GM19455 (cell line): ENCODE measurements around the gene EEF1A2.

ENCODE experiments used
- ATAC-seq: cut with Tn5 transposase; IDR thresholded peaks from one replicate; pipeline ENCODE4 v1.9.1; 2021; ENCODE audit not compliant: unreplicated experiment

EEF1A2 gene

DNA sequence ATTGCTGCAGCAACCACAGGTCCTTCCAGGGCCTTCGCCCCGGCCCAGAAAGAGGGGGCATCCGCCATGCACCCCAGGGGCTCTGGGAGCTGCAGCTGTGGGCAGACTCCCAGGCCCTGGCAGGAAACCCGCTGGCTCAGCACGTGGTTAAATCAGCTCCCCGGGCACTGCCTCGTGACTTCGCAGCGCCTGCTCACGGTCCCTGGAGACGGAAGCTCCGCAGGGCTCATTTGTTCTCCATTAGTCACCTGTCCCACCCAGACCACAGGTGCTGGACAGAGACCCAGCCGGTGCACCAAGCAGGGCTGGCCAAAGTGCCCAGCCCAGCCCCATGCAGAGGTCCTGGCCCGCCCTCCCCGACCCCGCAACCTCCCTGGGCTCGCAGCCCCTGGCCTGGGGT is 41.1 kb downstream of the EEF1A2 start:
- ATAC-seq: no peak

- no peak for ATAC-seq
Measured at GRCh38 chr20:63456429-63457284, 42.2 kb downstream of the EEF1A2 start.

- ATAC-seq: no peak
Measured at GRCh38 chr20:63455568-63455859, 43.4 kb downstream of the EEF1A2 start.

GRCh38 chr20:63454731-63455567 is 43.9 kb downstream of the EEF1A2 start:
- ATAC-seq: no peak

DNA sequence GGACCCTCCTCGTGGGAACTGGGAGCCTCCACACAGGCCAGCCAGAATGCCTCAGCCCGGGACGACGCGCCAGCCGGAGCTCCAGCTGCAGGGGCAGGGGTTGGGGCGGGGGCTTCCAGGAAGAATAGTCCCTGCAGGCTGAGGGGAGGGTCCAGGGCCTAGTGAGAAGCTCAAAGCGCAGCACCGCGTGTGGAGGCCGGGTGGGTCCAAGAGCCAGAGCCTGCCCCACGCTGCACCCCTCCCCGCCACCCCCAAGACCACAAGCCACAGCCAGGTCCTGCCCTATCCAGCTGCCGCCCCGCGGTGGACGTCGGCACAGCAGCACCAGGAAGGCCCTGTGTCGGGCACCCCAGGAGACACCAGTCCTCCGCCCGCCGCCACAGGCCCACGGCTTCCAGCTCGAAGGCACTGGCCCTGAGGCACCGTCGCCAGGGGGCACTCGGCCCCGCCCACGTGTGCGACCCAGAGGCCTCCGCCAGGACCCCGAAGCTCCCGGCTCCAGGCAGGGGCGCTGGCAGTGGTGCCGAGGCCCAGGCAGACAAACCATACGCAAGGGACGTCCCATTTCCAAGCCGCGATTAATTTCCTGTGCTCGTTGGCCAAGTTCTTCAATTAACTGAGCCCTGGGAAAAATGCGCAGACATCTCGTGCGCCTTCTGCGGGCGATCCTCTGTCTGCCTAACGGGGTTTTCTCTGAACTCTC is 45.9 kb downstream of the EEF1A2 start:
- no peak for ATAC-seq

DNA sequence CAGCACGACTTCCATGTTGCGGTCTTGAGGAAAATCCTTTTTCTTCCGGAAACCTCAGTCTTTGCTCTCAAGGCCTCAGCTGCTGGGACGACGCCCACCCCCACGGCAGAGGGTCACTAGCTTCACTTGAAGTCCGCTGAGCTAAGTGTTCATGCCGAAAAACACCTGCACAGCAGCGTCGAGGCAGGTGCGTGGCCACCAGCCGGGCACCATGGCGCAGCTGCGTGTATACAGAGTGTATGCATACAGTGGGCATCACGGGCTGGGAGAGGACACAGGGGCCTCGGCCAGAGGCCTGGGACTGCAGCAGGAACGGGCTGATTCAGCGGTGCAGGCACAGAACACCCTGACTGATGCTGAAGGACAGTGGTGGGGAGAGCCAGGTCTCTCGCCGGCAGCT is 46.5 kb downstream of the EEF1A2 start:
- ATAC-seq: no peak

- no peak for ATAC-seq
Measured at GRCh38 chr20:63451821-63452220, 47.1 kb downstream of the EEF1A2 start.

GRCh38 chr20:63449796-63450730 is 48.8 kb downstream of the EEF1A2 start:
- no peak for ATAC-seq

GRCh38 chr20:63449025-63449424 is 49.9 kb downstream of the EEF1A2 start:
- ATAC-seq: no peak

DNA sequence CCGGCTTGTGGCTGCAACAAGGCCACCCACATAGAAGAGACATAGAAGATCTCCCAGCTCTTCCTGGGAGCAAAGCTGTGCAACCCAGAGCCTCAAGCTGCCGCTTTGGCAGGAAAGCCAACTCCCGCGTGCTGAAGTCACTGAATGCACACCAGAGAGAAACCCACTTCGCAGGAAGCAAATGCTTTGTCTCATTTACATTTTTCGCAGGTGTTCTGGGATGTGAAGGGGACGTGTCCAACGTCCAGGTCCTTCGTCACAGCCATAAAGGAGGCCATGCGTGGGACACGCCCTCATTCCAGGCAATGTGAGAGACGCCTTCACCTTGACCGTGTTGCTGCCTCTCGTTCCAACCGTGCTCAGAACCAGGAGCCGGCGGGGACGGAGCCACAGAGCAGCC is 50.9 kb downstream of the EEF1A2 start:
- no peak for ATAC-seq

- ATAC-seq: no peak
Measured at GRCh38 chr20:63447320-63447719, 51.6 kb downstream of the EEF1A2 start.

DNA sequence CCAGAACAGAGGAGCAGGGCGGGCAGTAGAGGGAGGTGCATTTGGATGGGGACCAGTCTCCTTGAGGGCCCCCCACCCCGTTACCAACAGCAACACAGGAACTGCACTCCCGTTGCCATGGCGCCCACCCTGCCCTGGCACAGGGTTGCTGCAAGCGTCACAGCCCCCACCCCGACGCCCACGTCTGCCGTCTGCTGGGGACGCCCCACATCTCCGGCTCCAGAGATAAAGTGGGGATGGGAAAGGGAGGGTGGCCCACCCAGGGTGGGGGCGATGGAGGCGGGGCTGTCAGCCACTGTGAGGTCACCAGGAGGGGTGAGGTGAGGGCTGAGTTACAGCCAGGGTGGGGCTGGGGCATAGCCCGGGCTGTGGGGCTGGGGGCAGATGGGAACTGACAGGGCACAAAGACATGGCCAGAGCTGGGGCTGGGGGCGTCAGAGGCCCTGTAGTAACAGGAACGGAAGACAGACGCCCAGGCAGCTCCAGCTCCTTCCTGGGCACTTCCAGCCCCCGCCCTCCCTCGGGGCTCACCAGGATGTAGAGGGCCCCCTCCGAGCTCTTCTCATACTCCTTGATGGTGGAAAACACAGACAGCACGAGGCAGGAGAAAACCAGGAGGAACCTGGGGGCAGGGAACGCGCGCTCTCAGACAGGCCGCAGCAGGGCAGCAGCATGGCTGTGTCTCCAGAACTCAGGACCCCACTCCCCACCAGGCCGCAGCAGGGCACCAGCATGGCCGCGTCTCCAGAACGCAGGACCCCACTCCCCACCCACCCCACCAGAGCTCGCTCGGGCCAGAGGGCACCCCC is 52.5 kb downstream of the EEF1A2 start:
- no peak for ATAC-seq

DNA sequence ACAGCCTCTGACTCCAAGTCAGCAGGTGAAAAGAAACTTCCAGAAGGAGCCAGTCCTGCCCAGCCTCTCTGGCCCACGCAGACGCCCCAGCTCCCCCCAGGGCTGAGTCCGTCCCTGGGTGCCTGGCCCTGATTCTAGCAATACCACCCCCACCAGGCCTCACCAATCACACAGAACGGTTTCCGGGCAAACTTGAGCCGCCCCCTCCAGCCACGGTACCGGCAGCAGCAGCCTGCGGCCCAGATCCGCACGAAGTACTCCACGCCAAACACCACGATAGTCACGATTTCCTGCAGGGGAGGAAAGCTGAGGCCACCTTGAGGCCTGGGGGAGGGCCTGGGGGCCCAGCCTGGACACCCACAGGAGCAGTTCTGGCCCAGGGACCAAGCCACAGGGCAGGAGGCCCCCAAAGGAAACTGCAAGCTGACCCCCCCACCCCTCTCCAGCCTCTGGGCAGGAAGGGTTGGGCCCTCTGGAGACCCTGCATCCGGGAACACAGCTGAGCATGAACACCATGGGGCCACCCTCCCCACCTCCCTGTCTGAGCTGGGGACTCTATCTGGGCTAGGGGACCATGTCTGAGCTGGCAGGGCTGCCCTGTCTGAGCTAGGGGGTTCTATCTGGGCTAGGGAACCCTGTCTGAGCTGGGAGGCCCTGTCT is 53.7 kb downstream of the EEF1A2 start:
- no peak for ATAC-seq

DNA sequence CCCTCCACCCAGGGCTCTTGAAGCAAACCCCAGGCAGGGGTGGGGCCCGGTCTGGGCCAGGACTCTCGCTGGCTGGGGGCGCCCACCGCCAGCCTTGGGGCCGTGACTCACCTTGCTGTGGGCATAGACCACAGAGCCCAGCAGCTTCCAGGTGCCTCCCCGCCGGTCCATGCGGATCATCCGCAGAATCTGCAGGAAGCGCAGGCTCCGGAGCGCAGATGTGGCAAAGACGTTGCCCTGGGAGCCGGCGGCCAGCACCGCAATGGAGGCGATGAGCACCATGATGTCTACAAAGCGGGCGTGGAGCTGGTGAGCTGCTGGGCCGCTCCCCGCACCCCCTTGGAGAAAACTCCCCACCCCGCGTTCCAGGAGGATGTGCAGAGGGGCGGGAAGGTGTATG is 54.3 kb downstream of the EEF1A2 start:
- no peak for ATAC-seq

DNA sequence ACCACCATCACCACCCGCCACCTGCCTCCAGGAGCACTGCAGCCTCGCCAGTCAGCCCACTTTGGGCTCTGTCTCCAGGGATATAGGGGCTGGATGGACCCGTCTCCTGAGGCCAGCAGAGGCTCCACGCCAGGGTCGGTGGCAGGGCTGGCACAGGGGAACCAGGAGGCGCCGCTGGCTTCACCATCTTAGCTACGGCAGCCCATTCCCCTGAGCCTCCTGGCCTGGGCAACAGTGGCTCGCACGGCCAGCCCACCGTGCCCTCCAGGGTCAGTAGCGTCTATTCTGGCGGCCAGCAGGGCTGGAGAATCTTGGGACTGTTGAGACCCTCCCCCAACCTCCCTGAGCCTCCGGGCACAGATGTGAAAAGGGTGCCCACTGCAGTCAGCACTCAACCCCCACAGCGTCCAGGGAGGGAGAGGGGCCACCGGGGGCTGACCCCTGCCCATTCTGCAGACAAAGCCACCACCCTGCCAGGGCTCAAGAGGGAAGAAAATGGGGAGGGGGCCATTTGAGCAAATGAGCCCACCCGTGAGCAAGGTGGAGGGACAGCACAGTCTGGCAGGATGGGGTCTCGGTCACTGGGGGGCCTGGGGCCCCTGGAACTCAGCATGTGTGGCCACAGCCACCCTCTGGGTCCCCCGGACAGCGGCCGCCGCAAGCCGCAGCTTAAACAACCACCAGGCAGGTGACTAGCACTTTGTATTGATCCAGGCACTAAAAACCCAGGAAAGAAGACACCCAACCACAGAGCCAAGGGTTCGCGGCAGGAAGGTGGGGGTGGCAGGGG is 55.1 kb downstream of the EEF1A2 start:
- no peak for ATAC-seq

DNA sequence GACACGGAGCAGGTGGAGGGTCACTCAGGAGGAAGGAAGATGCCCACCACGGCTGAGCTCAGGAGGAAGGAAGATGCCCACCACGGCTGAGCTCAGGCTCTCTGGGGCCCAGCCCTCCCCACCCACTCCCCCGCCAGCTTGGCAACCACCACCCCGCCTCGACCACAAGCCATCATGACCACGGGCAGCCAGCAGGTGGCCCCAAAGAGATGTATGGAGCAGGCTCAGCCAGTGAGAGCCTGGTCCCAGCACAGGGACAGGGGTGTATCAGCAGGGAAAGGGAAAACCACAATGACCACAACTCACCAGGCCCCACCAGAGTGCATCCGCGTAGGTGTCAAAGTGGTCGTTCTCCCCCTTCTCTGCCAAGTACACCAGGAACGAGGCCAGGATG is 56.8 kb downstream of the EEF1A2 start:
- no peak for ATAC-seq

DNA sequence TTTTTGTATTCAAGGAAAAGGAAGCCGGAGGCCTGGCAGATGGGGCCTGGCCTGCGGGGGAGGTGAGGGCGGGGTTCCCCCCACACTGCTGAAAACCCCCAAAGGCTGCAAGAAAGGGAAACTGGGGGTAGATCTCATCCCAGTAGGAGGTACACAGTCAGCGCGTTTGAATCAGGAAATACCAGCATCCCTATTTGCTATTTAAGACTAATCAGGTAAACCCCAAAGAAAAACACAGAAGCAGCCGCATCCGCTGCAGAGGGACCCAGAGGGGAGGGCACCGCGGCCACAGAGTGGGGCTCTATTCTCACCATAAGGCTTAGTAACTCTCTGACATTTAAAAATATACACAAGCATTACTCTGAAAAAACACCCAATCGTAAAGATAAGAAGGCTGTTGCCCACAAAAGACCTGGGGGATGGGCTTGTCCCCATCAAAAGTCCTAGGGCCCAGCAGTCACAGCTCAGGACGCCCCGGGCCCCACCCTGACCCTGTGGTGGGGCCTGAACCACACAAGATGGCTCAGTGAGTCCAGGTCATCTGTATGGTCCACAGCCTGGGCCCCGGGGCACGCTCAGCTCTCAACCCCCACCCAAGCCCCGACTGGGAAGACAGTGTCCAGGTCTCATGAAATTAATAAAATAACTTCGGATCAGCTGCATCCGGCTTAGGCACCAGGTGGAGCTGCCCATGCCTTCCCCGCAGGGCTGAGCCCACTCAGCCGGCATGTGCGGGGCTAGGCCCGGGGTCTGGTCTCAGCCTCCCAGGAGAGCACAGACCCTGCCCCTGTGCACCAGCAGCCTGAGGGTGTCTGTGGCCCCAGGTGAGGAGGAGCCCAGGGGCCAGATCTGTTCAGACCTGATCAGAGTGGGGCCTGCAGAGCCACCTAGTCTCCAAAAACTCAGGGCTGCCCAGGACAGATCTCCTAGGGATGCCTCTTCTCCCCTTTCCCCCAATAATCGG is 57.5 kb downstream of the EEF1A2 start:
- no peak for ATAC-seq
